ENCODE measurements around the gene SLC39A7.
A peak's percentile ranks its signal among the peaks of the same experiment; 100 is the strongest.

SLC39A7 gene

GRCh38 chr6:33203443-33204164 lies 2.9 kb downstream of the SLC39A7 start:
- peaks cover 16% of the 10 kb centered on the region for H3K36me3 ChIP-seq (ENCODE audit: insufficient read depth, low read length)
- H3K9me3 ChIP-seq (ENCODE audit: control insufficient read depth, insufficient read depth, low read length) = no peaks in the 10 kb centered on the region
- peaks cover 10% of the 10 kb centered on the region for H3K4me1 ChIP-seq (ENCODE audit: insufficient read depth, low read length)
- H3K9ac ChIP-seq (ENCODE audit: low read depth, low read length) = no peak overlapping the region; the same call in 1 of the 2 replicates

- Histone ChIP-seq H3K36me3 (ENCODE audit: insufficient read depth, low read length) (peaks cover 16% of the 10 kb centered on the region), H3K4me1 (ENCODE audit: insufficient read depth, low read length) (peaks cover 10% of the 10 kb centered on the region)
Observed at GRCh38 chr6:33204165-33204414, 3.4 kb downstream of the SLC39A7 start.

DNA sequence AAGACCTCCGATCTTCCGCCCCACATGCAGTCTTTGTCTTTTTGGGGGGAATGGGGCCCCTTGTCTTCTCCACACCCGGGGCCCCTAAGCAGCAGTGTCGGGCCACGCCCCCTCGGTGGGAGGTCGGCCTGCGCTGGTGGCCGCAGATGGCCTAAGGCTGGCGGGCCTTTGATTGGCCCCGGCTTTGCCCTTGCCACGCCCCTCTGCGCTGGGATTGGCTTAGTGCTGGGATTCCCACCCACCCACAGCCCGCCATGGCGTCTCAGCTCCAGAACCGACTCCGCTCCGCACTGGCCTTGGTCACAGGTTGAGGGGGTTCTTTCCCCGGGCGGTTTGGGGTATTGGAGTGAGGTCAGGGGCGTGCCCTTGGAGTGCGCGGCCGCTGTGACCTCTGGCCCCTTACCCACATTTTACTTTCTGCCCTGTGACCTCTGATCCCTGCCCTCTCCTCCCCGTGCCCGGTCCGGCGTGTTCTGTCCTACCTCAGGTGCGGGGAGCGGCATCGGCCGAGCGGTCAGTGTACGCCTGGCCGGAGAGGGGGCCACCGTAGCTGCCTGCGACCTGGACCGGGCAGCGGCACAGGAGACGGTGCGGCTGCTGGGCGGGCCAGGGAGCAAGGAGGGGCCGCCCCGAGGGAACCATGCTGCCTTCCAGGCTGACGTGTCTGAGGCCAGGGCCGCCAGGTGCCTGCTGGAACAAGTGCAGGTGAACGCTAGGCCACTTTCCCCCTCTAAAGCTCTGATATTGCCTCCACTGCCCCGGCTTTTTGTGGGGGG lies 3.9 kb downstream of the SLC39A7 start, which contains the start of gene HSD17B8:
TSS of gene HSD17B8 (plus strand) at position 241 of the 776 bp plus-strand sequence. CDS start at position 255, 14 bp downstream.
- Histone ChIP-seq H3K36me3 (ENCODE audit: insufficient read depth, low read length) (peaks cover 16% of the 10 kb centered on the region), H3K4me1 (ENCODE audit: insufficient read depth, low read length) (peaks cover 10% of the 10 kb centered on the region)

More at GRCh38 chr6:33204165-33204414, 3.4 kb downstream of the SLC39A7 start:
- no peaks in the 10 kb centered on the region for H3K9me3 ChIP-seq (ENCODE audit: control insufficient read depth, insufficient read depth, low read length)
- no peak overlapping the region; the same call in 1 of the 2 replicates for H3K9ac ChIP-seq (ENCODE audit: low read depth, low read length)

DNA sequence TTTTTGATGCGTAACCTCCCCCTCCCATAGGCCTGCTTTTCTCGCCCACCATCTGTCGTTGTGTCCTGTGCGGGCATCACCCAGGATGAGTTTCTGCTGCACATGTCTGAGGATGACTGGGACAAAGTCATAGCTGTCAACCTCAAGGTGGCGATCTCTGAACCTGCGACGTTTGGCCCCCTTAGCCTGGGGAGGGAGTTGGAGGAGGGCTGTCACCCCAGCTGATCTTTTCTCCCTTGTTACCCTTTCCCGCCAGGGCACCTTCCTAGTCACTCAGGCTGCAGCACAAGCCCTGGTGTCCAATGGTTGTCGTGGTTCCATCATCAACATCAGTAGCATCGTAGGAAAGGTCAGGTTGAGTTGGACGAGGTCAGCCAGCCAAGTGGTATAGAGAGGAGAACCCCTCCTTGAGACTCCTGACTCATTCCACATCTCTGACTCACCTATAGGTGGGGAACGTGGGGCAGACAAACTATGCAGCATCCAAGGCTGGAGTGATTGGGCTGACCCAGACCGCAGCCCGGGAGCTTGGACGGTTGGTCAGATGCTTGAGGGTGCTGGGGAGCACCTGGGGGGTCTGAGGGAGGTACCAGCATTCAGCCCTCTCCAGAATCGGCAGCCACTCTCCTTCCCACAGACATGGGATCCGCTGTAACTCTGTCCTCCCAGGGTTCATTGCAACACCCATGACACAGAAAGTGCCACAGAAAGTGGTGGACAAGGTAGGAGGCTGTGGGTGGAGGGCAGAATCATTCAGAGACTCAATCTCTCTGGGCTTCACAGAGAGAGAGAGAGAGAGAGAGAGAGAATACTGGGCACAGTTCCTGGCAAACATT lies 4.7 kb downstream of the SLC39A7 start:
- H3K9ac ChIP-seq (ENCODE audit: low read depth, low read length) = peak overlapping the region; percentile 80

More for the DNA sequence above, 3.9 kb downstream of the SLC39A7 start, which contains the start of gene HSD17B8:
- Histone ChIP-seq H3K9ac (ENCODE audit: low read depth, low read length) (peak within 1 kb of the TSS; percentile 80), H3K9me3 (ENCODE audit: control insufficient read depth, insufficient read depth, low read length) (no peaks in the 10 kb centered on the region)

DNA sequence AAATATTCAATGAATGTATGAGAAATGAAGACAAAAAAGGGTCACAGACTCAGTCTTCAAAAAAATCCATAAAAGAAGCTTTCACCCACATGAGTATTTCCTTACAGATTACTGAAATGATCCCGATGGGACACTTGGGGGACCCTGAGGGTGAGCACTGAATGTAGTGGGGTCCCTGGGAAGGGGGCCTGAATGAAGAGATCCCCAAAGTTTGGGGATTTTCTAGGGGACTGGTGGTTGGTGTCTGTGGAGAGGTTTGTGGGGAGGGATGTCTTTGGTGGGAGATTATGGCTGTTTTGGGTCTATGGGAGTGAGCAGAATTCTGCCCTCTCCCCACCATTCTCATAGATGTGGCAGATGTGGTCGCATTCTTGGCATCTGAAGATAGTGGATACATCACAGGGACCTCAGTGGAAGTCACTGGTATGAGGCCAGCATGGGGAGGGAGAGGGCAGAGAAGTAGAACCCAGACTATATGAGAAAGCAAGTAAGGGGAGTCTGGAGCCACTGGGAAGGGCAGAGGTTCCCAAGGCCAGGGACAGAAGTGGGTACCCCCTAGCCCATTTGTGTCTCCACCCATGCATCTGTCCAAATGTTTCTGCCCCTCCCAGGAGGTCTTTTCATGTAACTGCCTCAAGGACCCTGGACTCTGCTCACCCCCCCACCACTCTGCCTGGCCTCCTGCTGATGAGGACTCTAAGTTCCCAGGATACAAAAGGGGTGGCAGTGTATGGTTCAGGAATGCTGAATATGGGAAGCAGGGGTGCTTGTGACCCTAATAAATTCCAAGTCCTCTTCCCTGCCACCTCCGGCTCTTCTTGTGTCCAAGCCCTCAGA lies 5.6 kb downstream of the SLC39A7 start:
- no peaks in the 10 kb centered on the region for H3K9me3 ChIP-seq (ENCODE audit: control insufficient read depth, insufficient read depth, low read length)
- H3K4me1 ChIP-seq (ENCODE audit: insufficient read depth, low read length) = peaks cover 10% of the 10 kb centered on the region
- no peak overlapping the region for H3K9ac ChIP-seq (ENCODE audit: low read depth, low read length)
- peaks cover 16% of the 10 kb centered on the region for H3K36me3 ChIP-seq (ENCODE audit: insufficient read depth, low read length)

More for the DNA sequence above, 4.7 kb downstream of the SLC39A7 start:
- no peaks in the 10 kb centered on the region for H3K9me3 ChIP-seq (ENCODE audit: control insufficient read depth, insufficient read depth, low read length)
- peaks cover 10% of the 10 kb centered on the region for H3K4me1 ChIP-seq (ENCODE audit: insufficient read depth, low read length)
- H3K36me3 ChIP-seq (ENCODE audit: insufficient read depth, low read length) = peaks cover 16% of the 10 kb centered on the region

GRCh38 chr6:33206864-33207551 lies 6.3 kb downstream of the SLC39A7 start:
- Histone ChIP-seq H3K9ac (ENCODE audit: low read depth, low read length) (peak overlapping the region; percentile 89; the same call in 1 of the 2 replicates), H3K4me1 (ENCODE audit: insufficient read depth, low read length) (peaks cover 3% of the 10 kb centered on the region; the same call in 1 of the 2 replicates), H3K36me3 (ENCODE audit: insufficient read depth, low read length) (peaks cover 11% of the 10 kb centered on the region), H3K9me3 (ENCODE audit: control insufficient read depth, insufficient read depth, low read length) (no peaks in the 10 kb centered on the region)

- H3K36me3 ChIP-seq (ENCODE audit: insufficient read depth, low read length) = peaks cover 4% of the 10 kb centered on the region
- peak overlapping the region; percentile 89 for H3K9ac ChIP-seq (ENCODE audit: low read depth, low read length)
- no peaks in the 10 kb centered on the region for H3K9me3 ChIP-seq (ENCODE audit: control insufficient read depth, insufficient read depth, low read length)
- H3K4me1 ChIP-seq (ENCODE audit: insufficient read depth, low read length) = peaks cover 3% of the 10 kb centered on the region; the same call in 1 of the 2 replicates
Observed at GRCh38 chr6:33207552-33208090, 7.0 kb downstream of the SLC39A7 start.

DNA sequence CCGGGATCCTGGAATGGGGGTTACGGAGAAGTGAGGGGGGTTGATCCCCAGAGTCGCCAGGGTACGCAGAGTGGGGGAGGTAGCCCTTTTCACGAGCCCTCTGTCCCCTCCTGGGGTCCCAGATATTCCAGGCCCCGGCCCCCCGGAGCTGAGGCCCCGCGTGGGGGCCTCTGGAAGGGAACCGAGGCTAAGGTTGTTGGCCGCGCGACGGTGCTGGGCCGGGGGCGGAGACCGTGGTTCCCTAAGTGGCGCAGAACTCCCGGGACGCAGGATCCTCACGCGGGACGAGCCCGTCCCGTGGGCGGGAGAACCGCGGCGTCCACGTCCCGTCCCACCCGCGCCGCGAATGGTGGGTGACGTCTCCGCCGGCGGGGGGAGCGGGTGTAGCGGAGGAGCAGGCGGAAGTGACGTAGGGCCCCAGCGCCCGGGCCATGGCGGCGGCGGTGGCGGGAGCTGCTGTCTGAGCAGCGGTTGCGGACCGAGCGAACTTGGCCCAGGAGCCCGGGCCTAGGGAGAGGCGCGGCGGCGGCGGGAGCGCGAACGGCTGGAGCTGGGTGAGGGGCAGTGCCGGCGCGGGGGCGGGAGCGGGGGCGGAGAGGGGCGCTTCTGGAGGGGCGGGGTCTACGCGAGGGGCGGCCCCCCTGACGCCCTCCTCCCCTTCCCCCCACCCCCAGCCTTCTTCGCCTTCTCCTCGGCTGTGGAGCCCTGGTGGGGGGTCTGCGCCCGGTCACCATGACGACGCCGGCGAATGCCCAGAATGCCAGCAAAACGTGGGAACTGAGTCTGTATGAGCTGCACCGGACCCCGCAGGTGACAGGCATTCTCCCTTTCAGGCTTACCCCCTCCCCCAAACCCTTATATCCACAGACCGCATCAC lies 7.7 kb downstream of the SLC39A7 start, which contains the start of gene RING1:
TSS of gene RING1 (plus strand) at position 410 of the 877 bp plus-strand sequence. CDS start at position 733, 323 bp downstream.
- H3K36me3 ChIP-seq (ENCODE audit: insufficient read depth, low read length) = no peaks in the 10 kb centered on the region
- H3K4me1 ChIP-seq (ENCODE audit: insufficient read depth, low read length) = peaks cover 3% of the 10 kb centered on the region; the same call in 1 of the 2 replicates
- H3K9ac ChIP-seq (ENCODE audit: low read depth, low read length) = peak within 1 kb of the TSS; percentile 89
- H3K9me3 ChIP-seq (ENCODE audit: control insufficient read depth, insufficient read depth, low read length) = no peaks in the 10 kb centered on the region

DNA sequence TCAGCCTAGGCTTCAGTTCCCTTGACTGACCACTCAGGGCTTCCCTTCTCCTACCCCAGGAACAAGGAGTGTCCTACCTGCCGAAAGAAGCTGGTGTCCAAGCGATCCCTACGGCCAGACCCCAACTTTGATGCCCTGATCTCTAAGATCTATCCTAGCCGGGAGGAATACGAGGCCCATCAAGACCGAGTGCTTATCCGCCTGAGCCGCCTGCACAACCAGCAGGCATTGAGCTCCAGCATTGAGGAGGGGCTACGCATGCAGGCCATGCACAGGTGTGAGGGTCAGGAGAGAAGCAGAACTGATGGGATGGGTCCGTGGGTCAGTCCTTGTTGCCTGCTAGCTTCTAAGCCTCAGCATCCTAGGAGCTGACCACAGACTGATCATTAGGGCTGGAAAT lies 9.2 kb downstream of the SLC39A7 start:
- peaks cover 5% of the 10 kb centered on the region for H3K4me1 ChIP-seq (ENCODE audit: insufficient read depth, low read length)
- H3K36me3 ChIP-seq (ENCODE audit: insufficient read depth, low read length) = no peaks in the 10 kb centered on the region
- H3K9me3 ChIP-seq (ENCODE audit: control insufficient read depth, insufficient read depth, low read length) = no peaks in the 10 kb centered on the region
- no peak overlapping the region for H3K9ac ChIP-seq (ENCODE audit: low read depth, low read length)

DNA sequence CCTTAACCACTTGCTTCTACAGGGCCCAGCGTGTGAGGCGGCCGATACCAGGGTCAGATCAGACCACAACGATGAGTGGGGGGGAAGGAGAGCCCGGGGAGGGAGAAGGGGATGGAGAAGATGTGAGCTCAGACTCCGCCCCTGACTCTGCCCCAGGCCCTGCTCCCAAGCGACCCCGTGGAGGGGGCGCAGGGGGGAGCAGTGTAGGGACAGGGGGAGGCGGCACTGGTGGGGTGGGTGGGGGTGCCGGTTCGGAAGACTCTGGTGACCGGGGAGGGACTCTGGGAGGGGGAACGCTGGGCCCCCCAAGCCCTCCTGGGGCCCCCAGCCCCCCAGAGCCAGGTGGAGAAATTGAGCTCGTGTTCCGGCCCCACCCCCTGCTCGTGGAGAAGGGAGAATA lies 10.5 kb downstream of the SLC39A7 start:
- Histone ChIP-seq H3K9me3 (ENCODE audit: control insufficient read depth, insufficient read depth, low read length) (no peaks in the 10 kb centered on the region), H3K9ac (ENCODE audit: low read depth, low read length) (no peak overlapping the region), H3K36me3 (ENCODE audit: insufficient read depth, low read length) (no peaks in the 10 kb centered on the region), H3K4me1 (ENCODE audit: insufficient read depth, low read length) (peaks cover 13% of the 10 kb centered on the region)

DNA sequence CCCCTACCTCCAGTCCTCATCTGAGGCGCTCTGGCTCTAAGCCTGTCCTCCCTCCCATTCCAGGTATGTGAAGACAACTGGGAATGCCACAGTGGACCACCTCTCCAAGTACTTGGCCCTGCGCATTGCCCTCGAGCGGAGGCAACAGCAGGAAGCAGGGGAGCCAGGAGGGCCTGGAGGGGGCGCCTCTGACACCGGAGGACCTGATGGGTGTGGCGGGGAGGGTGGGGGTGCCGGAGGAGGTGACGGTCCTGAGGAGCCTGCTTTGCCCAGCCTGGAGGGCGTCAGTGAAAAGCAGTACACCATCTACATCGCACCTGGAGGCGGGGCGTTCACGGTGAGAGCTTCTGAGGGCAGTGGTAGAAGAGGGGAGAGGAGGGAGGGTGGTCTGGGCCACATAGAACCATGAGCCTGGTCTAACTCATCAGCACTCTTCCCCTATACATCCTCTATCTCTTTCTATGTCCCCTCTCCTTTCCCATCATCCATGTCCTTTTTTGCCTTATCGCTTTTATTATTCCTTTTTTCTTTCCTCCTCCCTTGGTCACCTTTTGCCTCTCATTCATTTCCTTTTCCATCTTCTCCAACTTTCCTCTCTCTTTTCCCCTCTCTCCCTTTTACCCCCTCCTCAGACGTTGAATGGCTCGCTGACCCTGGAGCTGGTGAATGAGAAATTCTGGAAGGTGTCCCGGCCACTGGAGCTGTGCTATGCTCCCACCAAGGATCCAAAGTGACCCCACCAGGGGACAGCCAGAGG lies 11.2 kb downstream of the SLC39A7 start:
- peaks cover 13% of the 10 kb centered on the region for H3K4me1 ChIP-seq (ENCODE audit: insufficient read depth, low read length)
- H3K9me3 ChIP-seq (ENCODE audit: control insufficient read depth, insufficient read depth, low read length) = no peaks in the 10 kb centered on the region
- no peak overlapping the region for H3K9ac ChIP-seq (ENCODE audit: low read depth, low read length)
- H3K36me3 ChIP-seq (ENCODE audit: insufficient read depth, low read length) = no peaks in the 10 kb centered on the region

GRCh38 chr6:33212857-33213165 lies 12.1 kb downstream of the SLC39A7 start:
- H3K9me3 ChIP-seq (ENCODE audit: control insufficient read depth, insufficient read depth, low read length) = no peaks in the 10 kb centered on the region
- peaks cover 17% of the 10 kb centered on the region for H3K4me1 ChIP-seq (ENCODE audit: insufficient read depth, low read length)
- no peaks in the 10 kb centered on the region for H3K36me3 ChIP-seq (ENCODE audit: insufficient read depth, low read length)
- peak overlapping the region; percentile 54 for H3K9ac ChIP-seq (ENCODE audit: low read depth, low read length)
